A549 (cell line): ENCODE measurements around the gene LAMA1. TPM values are rescaled to one million over a fixed set of nuclear protein-coding genes. Genes with fewer than 3 reads are reported as not detected.

Experiments used
- ATAC-seq, 2 experiments: fragments of 200-7000 bp in 1 of 2; fragments of >200 bp in 1 of 2; cut with Nextera tagmentation in 1 of 2; cut with Tn5 transposase in 1 of 2; 3 replicates each; pipeline versions ENCODE4 v1.8.0 to v1.9.1; 2018 to 2020; ENCODE audit warnings: mild to moderate bottlenecking in 1 of 2, moderate library complexity in 1 of 2
- CTCF ChIA-PET: fragments of 300-600 bp; sonication (Branson Sonifier 250); formaldehyde crosslinking; extraction: SDS; loops from one replicate; lab custom pipeline; 2021; ENCODE audit warnings: antibody characterized with exemption, inconsistent platforms; lab: Yijun Ruan, JAX
- POLR2A ChIA-PET: fragments of 350-600 bp; formaldehyde crosslinking; extraction: SDS; loops from one replicate; lab custom pipeline; 2021; ENCODE audit warnings: antibody characterized with exemption, inconsistent platforms; lab: Yijun Ruan, JAX
- DNase-seq, 2 experiments: peaks; one replicate each; pipeline versions ENCODE4 v3.0.0 to v3.0.0-alpha.2; 2011 to 2016; ENCODE audit warnings: low read depth in 1 of 2, low spot score in 1 of 2
- FAIRE-seq: peaks from 2 replicates; lab custom pipeline; 2011; peaks lifted over from hg19 to GRCh38; lab: Jason Lieb, UNC
- H3K27ac ChIP-seq, 2 experiments: fragments of >200 bp; sonication (Bioruptor Twin); formaldehyde crosslinking; 3 replicates each; pipeline ENCODE4 v1.5.1; 2016 to 2017
- H3K4me1 ChIP-seq: fragments of >200 bp; sonication (Bioruptor Twin); formaldehyde crosslinking; 3 replicates; pipeline ENCODE4 v1.6.1; 2016
- H3K4me2 ChIP-seq: fragments of >200 bp; sonication (Bioruptor Twin); formaldehyde crosslinking; 3 replicates; pipeline ENCODE4 v1.6.1; 2016
- H3K4me3 ChIP-seq: fragments of >200 bp; sonication (Bioruptor Twin); formaldehyde crosslinking; 3 replicates; pipeline ENCODE4 v1.5.1; 2016
- H3K9me3 ChIP-seq: fragments of >200 bp; sonication (Bioruptor Twin); formaldehyde crosslinking; 3 replicates; pipeline ENCODE4 v1.6.1; 2016
- E2F6 ChIP-seq: IDR thresholded peaks from 2 replicates; pipeline ENCODE4 v1.6.1; 2012; ENCODE audit warnings: low read depth, borderline replicate concordance
- EHMT2 ChIP-seq: fragments of 200-600 bp; sonication (generic); IDR thresholded peaks from 2 replicates; pipeline ENCODE4 v1.6.1; 2016; ENCODE audit warnings: antibody characterized with exemption, low read depth, mild to moderate bottlenecking, moderate library complexity
- EP300 ChIP-seq, 2 experiments: fragments of >200 bp; sonication (Bioruptor Twin); formaldehyde crosslinking; IDR thresholded peaks; 2 replicates in 1 of 2; 3 replicates in 1 of 2; pipeline ENCODE4 v1.6.1; 2016 to 2017
- FOSB ChIP-seq: fragments of 250-450 bp; sonication (Bioruptor Pico); IDR thresholded peaks from 2 replicates; pipeline ENCODE4 v1.5.0; 2020; ENCODE audit warnings: mild to moderate bottlenecking, moderate library complexity
- FOSL2 ChIP-seq, 2 experiments: fragments of 450-650 bp in 1 of 2; fragments of >200 bp in 1 of 2; sonication (Bioruptor Twin) in 1 of 2; formaldehyde crosslinking; IDR thresholded peaks; 2 replicates each; pipeline versions ENCODE4 v1.5.0 to v1.6.1; 2016 to 2020; ENCODE audit warnings: mild to moderate bottlenecking in 1 of 2, moderate library complexity in 1 of 2
- FOXS1 ChIP-seq: fragments of 250-450 bp; sonication (Bioruptor Pico); IDR thresholded peaks from 2 replicates; pipeline ENCODE4 v1.5.0; 2020; ENCODE audit warnings: mild to moderate bottlenecking, moderate library complexity
- HES2 ChIP-seq: fragments of >200 bp; sonication (Bioruptor Twin); formaldehyde crosslinking; IDR thresholded peaks from 2 replicates; pipeline ENCODE4 v1.6.1; 2016
- HOXB5 ChIP-seq: fragments of 250-450 bp; sonication (Bioruptor Pico); IDR thresholded peaks from 2 replicates; pipeline ENCODE4 v1.5.0; 2020; ENCODE audit warnings: mild to moderate bottlenecking, moderate library complexity
- JUNB ChIP-seq: fragments of >200 bp; sonication (Bioruptor Twin); formaldehyde crosslinking; IDR thresholded peaks from 2 replicates; pipeline ENCODE4 v1.6.1; 2016
- MAZ ChIP-seq: fragments of 150-350 bp; IDR thresholded peaks from 2 replicates; pipeline ENCODE4 v1.6.1; 2014; ENCODE audit warnings: antibody characterized with exemption, low read depth, low read length, borderline replicate concordance
- POLR2AphosphoS2 ChIP-seq: conservative IDR thresholded peaks from 2 replicates; pipeline ENCODE4 v1.6.1; 2012; ENCODE audit warnings: low read length, improper control_type of control experiment, inconsistent platforms
- RARB ChIP-seq: fragments of 250-450 bp; sonication (Bioruptor Pico); IDR thresholded peaks from 2 replicates; pipeline ENCODE4 v1.8.0; 2021; ENCODE audit warnings: mild to moderate bottlenecking, moderate library complexity
- REST ChIP-seq: fragments of 200-600 bp; sonication (generic); IDR thresholded peaks from 2 replicates; pipeline ENCODE4 v1.6.1; 2016; ENCODE audit warnings: antibody characterized with exemption, mild to moderate bottlenecking, moderate library complexity
- RFX5 ChIP-seq: fragments of 450-650 bp; IDR thresholded peaks from 2 replicates; pipeline ENCODE4 v1.7.1; 2014; ENCODE audit warnings: antibody characterized with exemption, mild to moderate bottlenecking, moderate library complexity
- RNF2 ChIP-seq: fragments of 200-600 bp; sonication (generic); IDR thresholded peaks from 2 replicates; pipeline ENCODE4 v1.6.1; 2016; ENCODE audit warnings: low read depth, mild to moderate bottlenecking, antibody characterized with exemption, moderate library complexity, borderline replicate concordance
- SMC3 ChIP-seq: fragments of >200 bp; sonication (Bioruptor Twin); formaldehyde crosslinking; IDR thresholded peaks from 3 replicates; pipeline ENCODE4 v1.6.1; 2018; ENCODE audit warnings: inconsistent platforms
- TFCP2L1 ChIP-seq: fragments of 250-450 bp; sonication (Bioruptor Pico); IDR thresholded peaks from 2 replicates; pipeline ENCODE4 v1.5.0; 2021; ENCODE audit warnings: mild to moderate bottlenecking
- USF2 ChIP-seq: fragments of 450-650 bp; IDR thresholded peaks from 2 replicates; pipeline ENCODE4 v1.6.1; 2014; ENCODE audit warnings: antibody characterized with exemption
- ZC3H11A ChIP-seq: fragments of 450-650 bp; IDR thresholded peaks from 2 replicates; pipeline ENCODE4 v1.6.1; 2014; ENCODE audit warnings: antibody characterized with exemption, mild to moderate bottlenecking
- WGBS: methylation state at CpG from one replicate; pipeline ENCODE4 v1.1.6; 2017; ENCODE audit errors: missing lambda C conversion rate; 5-methylcytosine and 5-hydroxymethylcytosine counted together
- polyA plus RNA-seq, 4 experiments: library from polyadenylated mRNA; depleted of rRNA in 3 of 4; stranded (reverse); fragments of >200 nt; fragmentation: RNase III in 1 of 4; extraction: RNeasy Plus Mini Kit Qiagen cat#74134 plus additional on column Dnase treatment in 1 of 4; gene quantifications; 2 replicates in 3 of 4; 3 replicates in 1 of 4; pipeline ENCODE4 v1.2.3, GENCODE V29; 2011 to 2017

Gene LAMA1
- polyA plus RNA-seq, 2 of the 4 experiments (the other 2 are of a cell fraction), result 0.05 to 0.06 TPM

GRCh38 chr18:7105943-7106342 lies 11.7 kb downstream of the LAMA1 start (continued):
- TF ChIP-seq REST, result no peak
- TF ChIP-seq, all 56 proteins: peak for 0

GRCh38 chr18:7105268-7105667 lies 12.3 kb downstream of the LAMA1 start:
- FAIRE-seq (no peak), ATAC-seq (no peak), DNase-seq (no peak)
- Histone ChIP-seq H3K4me1 (no peaks in the 10 kb centered on the region), H3K4me3 (no peak overlapping the region), H3K4me2 (no peak overlapping the region), H3K27ac (no peak overlapping the region), H3K9me3 (no peaks in the 10 kb centered on the region)
- POLR2A ChIA-PET, result no interaction called here
- peak; percentile 50 for TF ChIP-seq ZC3H11A
- TF ChIP-seq TFCP2L1 (CRISPR knock-in tag), result no peak
- TF ChIP-seq E2F6, result no peak
- WGBS, result 45% methylated on average over 7 of the region's 7 CpGs
- CTCF ChIA-PET, result interaction anchor here (0.8 kb wide), 1 partner anchor 9 kb away, joined by 3 read pairs; no protein-coding TSS in a partner anchor

GRCh38 chr18:7104649-7105048 lies 12.9 kb downstream of the LAMA1 start:
- FAIRE-seq, result no peak
- no peak overlapping the region for H3K4me3 ChIP-seq
- no peak overlapping the region for H3K4me2 ChIP-seq
- TF ChIP-seq JUNB (no peak), ZC3H11A (no peak), RFX5 (no peak), POLR2AphosphoS2 (no peak), FOXS1 (CRISPR knock-in tag) (no peak), MAZ (no peak), RARB (no peak), USF2 (no peak), SMC3 (no peak), HOXB5 (CRISPR knock-in tag) (no peak), E2F6 (no peak), EP300 (IDR thresholded peaks at IDR 0.05) (no peak), EHMT2 (no peak), RNF2 (no peak), HES2 (no peak), FOSB (CRISPR knock-in tag) (no peak), FOSL2 (IDR thresholded peaks at IDR 0.05) (no peak), FOSL2 (CRISPR knock-in tag; IDR thresholded peaks at IDR 0.05) (no peak)
- TF ChIP-seq, all 56 proteins: peak for 0
- no peaks in the 10 kb centered on the region for H3K4me1 ChIP-seq
- DNase-seq (no peak), ATAC-seq (no peak)
- no peak overlapping the region for H3K27ac ChIP-seq
- 86% methylated on average over 2 of the region's 4 CpGs for WGBS
- no peaks in the 10 kb centered on the region for H3K9me3 ChIP-seq
- ChIA-PET POLR2A (no interaction called here), CTCF (interaction anchor here (0.8 kb wide), 1 partner anchor 9 kb away, joined by 3 read pairs; no protein-coding TSS in a partner anchor)
